ENCODE results near the gene BMP7.

- TF ChIP-seq CTCF (IDR thresholded peaks at IDR 0.05 in 8 of 11, conservative IDR thresholded peaks at IDR 0.05 in 3 of 11), result no peak
- TF ChIP-seq POLR2AphosphoS5 (IDR thresholded peaks at IDR 0.05), result no peak
- TF ChIP-seq POLR2A (IDR thresholded peaks at IDR 0.05), result no peak
Measured at GRCh38 chr20:57202309-57202708, 64.1 kb downstream of the BMP7 start.

Measured in spleen (tissue), 7 donors.